ENCODE results near the gene ALDH1A3.
"Not testable (repeated sequence)": the region's sequence is repeated elsewhere in the genome, so short reads cannot be mapped to it uniquely, and the experiment has no call there.

ALDH1A3 gene

GRCh38 chr15:100879464-100880138, at the start of gene ALDH1A3:
Gene ALDH1A3, plus strand, starts transcription at chr15:100879831. Its CDS starts 77 bp downstream, at chr15:100879908.
- DNase-seq, result no peak

GRCh38 chr15:100831467-100831866, 48.2 kb upstream of the ALDH1A3 start:
- no peak for DNase-seq

GRCh38 chr15:100832149-100832942, 47.3 kb upstream of the ALDH1A3 start:
- no peak for DNase-seq

GRCh38 chr15:100833417-100834389, 45.9 kb upstream of the ALDH1A3 start:
- DNase-seq, result no peak

- DNase-seq, result no peak
Measured at GRCh38 chr15:100834731-100835130, 44.9 kb upstream of the ALDH1A3 start.

- no peak for DNase-seq
Measured at GRCh38 chr15:100835636-100836035, 44.0 kb upstream of the ALDH1A3 start.

- no peak for DNase-seq
Measured at GRCh38 chr15:100836501-100836900, 43.1 kb upstream of the ALDH1A3 start.

- no peak for DNase-seq
Measured at GRCh38 chr15:100841426-100841825, 38.2 kb upstream of the ALDH1A3 start.

GRCh38 chr15:100842756-100843730, 36.6 kb upstream of the ALDH1A3 start:
- DNase-seq, result no peak

GRCh38 chr15:100844167-100844566, 35.5 kb upstream of the ALDH1A3 start:
- no peak for DNase-seq

GRCh38 chr15:100844778-100845177, 34.9 kb upstream of the ALDH1A3 start:
- DNase-seq, result no peak

- DNase-seq, result no peak
Measured at GRCh38 chr15:100847194-100847593, 32.4 kb upstream of the ALDH1A3 start.

GRCh38 chr15:100849021-100849854, 30.4 kb upstream of the ALDH1A3 start:
- peak; percentile 47 for DNase-seq

- no peak for DNase-seq
Measured at GRCh38 chr15:100849855-100850218, 29.8 kb upstream of the ALDH1A3 start.

- DNase-seq, result not testable (repeated sequence)
Measured at GRCh38 chr15:100851428-100852015, 28.1 kb upstream of the ALDH1A3 start.

- no peak for DNase-seq
Measured at GRCh38 chr15:100852630-100853029, 27.0 kb upstream of the ALDH1A3 start.

- DNase-seq, result no peak
Measured at GRCh38 chr15:100853676-100854440, 25.8 kb upstream of the ALDH1A3 start.

- no peak for DNase-seq
Measured at GRCh38 chr15:100856867-100857266, 22.8 kb upstream of the ALDH1A3 start.

GRCh38 chr15:100858294-100858693, 21.3 kb upstream of the ALDH1A3 start:
- no peak for DNase-seq
